PC-3 (cell line): ENCODE data around the gene CMC1.

Experiments used
- CTCF ChIP-seq: fragments of 300-600 bp; sonication (generic); conservative IDR thresholded peaks from 2 replicates; pipeline ENCODE4 v1.5.1; 2017; ENCODE audit warnings: antibody characterized with exemption, low read depth, mild to moderate bottlenecking, low read length
- EZH2 ChIP-seq: fragments of 300-600 bp; sonication (generic); IDR thresholded peaks from one replicate; pipeline ENCODE4 v1.6.1; 2017; ENCODE audit warnings: antibody characterized with exemption, mild to moderate bottlenecking, low read length; ENCODE audit not compliant: unreplicated experiment
- EZH2phosphoT487 ChIP-seq: fragments of 300-600 bp; sonication (generic); IDR thresholded peaks from 2 replicates; pipeline ENCODE4 v1.6.1; 2018; ENCODE audit warnings: mild to moderate bottlenecking, antibody characterized with exemption, low read length, borderline replicate concordance

GRCh38 chr3:28320981-28321380 lies 79.6 kb downstream of the CMC1 start:
- no peak for TF ChIP-seq CTCF
- TF ChIP-seq EZH2phosphoT487, result no peak
- no peak for TF ChIP-seq EZH2
